ENCODE data around the gene FUZ. TPM values are rescaled to one million over a fixed set of nuclear protein-coding genes. Genes with fewer than 3 reads are reported as not detected.

FUZ gene
- polyA plus RNA-seq, 1 donor from 2014 or later, result 35.4 TPM

- H3K36me3 ChIP-seq (ENCODE audit: insufficient read depth, low read length), result no peaks in the 10 kb centered on the region
Measured at GRCh38 chr19:49806620-49806959, 6.5 kb downstream of the FUZ start.

GRCh38 chr19:49805822-49806619, 7.1 kb downstream of the FUZ start:
- Histone ChIP-seq H3K9ac (ENCODE audit: low read length) (no peak overlapping the region), H2AFZ (ENCODE audit: low read depth, low read length) (no peak overlapping the region), H3K27me3 (ENCODE audit: insufficient read depth, low read depth, low read length) (no peaks in the 10 kb centered on the region), H3K36me3 (ENCODE audit: insufficient read depth, low read length) (no peaks in the 10 kb centered on the region), H3F3A (ENCODE audit: insufficient read depth, low read length, poor library complexity, severe bottlenecking) (no peaks in the 10 kb centered on the region), H3K27ac (ENCODE audit: low read length) (no peak overlapping the region), H3K4me3 (ENCODE audit: low read length) (no peak overlapping the region), H3K4me2 (ENCODE audit: low read length) (no peak overlapping the region), H3K9me2 (ENCODE audit: insufficient read depth, low read length) (no peaks in the 10 kb centered on the region), H4K20me1 (ENCODE audit: insufficient read depth) (no peaks in the 10 kb centered on the region), H3K79me2 (replicated peaks; ENCODE audit: insufficient read depth, low read length) (no peaks in the 10 kb centered on the region), H3K9me3 (ENCODE audit: low read length) (no peaks in the 10 kb centered on the region)
- no peak for TF ChIP-seq EP300 (conservative IDR thresholded peaks at IDR 0.05; ENCODE audit: poor library complexity, severe bottlenecking)
- TF ChIP-seq, protein P1, sequence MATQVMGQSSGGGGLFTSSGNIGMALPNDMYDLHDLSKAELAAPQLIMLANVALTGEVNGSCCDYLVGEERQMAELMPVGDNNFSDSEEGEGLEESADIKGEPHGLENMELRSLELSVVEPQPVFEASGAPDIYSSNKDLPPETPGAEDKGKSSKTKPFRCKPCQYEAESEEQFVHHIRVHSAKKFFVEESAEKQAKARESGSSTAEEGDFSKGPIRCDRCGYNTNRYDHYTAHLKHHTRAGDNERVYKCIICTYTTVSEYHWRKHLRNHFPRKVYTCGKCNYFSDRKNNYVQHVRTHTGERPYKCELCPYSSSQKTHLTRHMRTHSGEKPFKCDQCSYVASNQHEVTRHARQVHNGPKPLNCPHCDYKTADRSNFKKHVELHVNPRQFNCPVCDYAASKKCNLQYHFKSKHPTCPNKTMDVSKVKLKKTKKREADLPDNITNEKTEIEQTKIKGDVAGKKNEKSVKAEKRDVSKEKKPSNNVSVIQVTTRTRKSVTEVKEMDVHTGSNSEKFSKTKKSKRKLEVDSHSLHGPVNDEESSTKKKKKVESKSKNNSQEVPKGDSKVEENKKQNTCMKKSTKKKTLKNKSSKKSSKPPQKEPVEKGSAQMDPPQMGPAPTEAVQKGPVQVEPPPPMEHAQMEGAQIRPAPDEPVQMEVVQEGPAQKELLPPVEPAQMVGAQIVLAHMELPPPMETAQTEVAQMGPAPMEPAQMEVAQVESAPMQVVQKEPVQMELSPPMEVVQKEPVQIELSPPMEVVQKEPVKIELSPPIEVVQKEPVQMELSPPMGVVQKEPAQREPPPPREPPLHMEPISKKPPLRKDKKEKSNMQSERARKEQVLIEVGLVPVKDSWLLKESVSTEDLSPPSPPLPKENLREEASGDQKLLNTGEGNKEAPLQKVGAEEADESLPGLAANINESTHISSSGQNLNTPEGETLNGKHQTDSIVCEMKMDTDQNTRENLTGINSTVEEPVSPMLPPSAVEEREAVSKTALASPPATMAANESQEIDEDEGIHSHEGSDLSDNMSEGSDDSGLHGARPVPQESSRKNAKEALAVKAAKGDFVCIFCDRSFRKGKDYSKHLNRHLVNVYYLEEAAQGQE (IDR thresholded peaks at IDR 0.05; ENCODE audit: borderline replicate concordance), result no peak
- TF ChIP-seq MXI1 (conservative IDR thresholded peaks at IDR 0.05; ENCODE audit: poor library complexity, severe bottlenecking), result no peak
- TF ChIP-seq POLR2AphosphoS5 (IDR thresholded peaks at IDR 0.05), result no peak
- TF ChIP-seq RAD21 (conservative IDR thresholded peaks at IDR 0.05), result no peak
- TF ChIP-seq TAF1 (IDR thresholded peaks at IDR 0.05; ENCODE audit: low read depth), result no peak
- TF ChIP-seq, protein P2, sequence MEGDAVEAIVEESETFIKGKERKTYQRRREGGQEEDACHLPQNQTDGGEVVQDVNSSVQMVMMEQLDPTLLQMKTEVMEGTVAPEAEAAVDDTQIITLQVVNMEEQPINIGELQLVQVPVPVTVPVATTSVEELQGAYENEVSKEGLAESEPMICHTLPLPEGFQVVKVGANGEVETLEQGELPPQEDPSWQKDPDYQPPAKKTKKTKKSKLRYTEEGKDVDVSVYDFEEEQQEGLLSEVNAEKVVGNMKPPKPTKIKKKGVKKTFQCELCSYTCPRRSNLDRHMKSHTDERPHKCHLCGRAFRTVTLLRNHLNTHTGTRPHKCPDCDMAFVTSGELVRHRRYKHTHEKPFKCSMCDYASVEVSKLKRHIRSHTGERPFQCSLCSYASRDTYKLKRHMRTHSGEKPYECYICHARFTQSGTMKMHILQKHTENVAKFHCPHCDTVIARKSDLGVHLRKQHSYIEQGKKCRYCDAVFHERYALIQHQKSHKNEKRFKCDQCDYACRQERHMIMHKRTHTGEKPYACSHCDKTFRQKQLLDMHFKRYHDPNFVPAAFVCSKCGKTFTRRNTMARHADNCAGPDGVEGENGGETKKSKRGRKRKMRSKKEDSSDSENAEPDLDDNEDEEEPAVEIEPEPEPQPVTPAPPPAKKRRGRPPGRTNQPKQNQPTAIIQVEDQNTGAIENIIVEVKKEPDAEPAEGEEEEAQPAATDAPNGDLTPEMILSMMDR (IDR thresholded peaks at IDR 0.05; ENCODE audit: poor library complexity, severe bottlenecking), result no peak
- no peak for TF ChIP-seq SMC3 (conservative IDR thresholded peaks at IDR 0.05; ENCODE audit: poor library complexity)
- TF ChIP-seq EZH2 (IDR thresholded peaks at IDR 0.05; ENCODE audit: borderline replicate concordance, insufficient read depth, low read length, poor library complexity, severe bottlenecking), result no peak

More at GRCh38 chr19:49806620-49806959, 6.5 kb downstream of the FUZ start:
- Histone ChIP-seq H3K9ac (ENCODE audit: low read length) (no peak overlapping the region), H2AFZ (ENCODE audit: low read depth, low read length) (no peak overlapping the region), H3K9me2 (ENCODE audit: insufficient read depth, low read length) (no peaks in the 10 kb centered on the region), H3K4me3 (ENCODE audit: low read length) (no peak overlapping the region), H3K27me3 (ENCODE audit: insufficient read depth, low read depth, low read length) (no peaks in the 10 kb centered on the region), H3K27ac (ENCODE audit: low read length) (no peak overlapping the region), H4K20me1 (ENCODE audit: insufficient read depth) (no peaks in the 10 kb centered on the region), H3K79me2 (replicated peaks; ENCODE audit: insufficient read depth, low read length) (no peaks in the 10 kb centered on the region), H3K9me3 (ENCODE audit: low read length) (no peaks in the 10 kb centered on the region), H3F3A (ENCODE audit: insufficient read depth, low read length, poor library complexity, severe bottlenecking) (no peaks in the 10 kb centered on the region), H3K4me2 (ENCODE audit: low read length) (no peak overlapping the region)
- TF ChIP-seq POLR2AphosphoS5 (IDR thresholded peaks at IDR 0.05) (no peak), RAD21 (conservative IDR thresholded peaks at IDR 0.05) (no peak), TAF1 (IDR thresholded peaks at IDR 0.05; ENCODE audit: low read depth) (no peak), MXI1 (conservative IDR thresholded peaks at IDR 0.05; ENCODE audit: poor library complexity, severe bottlenecking) (no peak), EP300 (conservative IDR thresholded peaks at IDR 0.05; ENCODE audit: poor library complexity, severe bottlenecking) (no peak), SMC3 (conservative IDR thresholded peaks at IDR 0.05; ENCODE audit: poor library complexity) (no peak), EZH2 (IDR thresholded peaks at IDR 0.05; ENCODE audit: borderline replicate concordance, insufficient read depth, low read length, poor library complexity, severe bottlenecking) (no peak)
- TF ChIP-seq, protein P1 (IDR thresholded peaks at IDR 0.05; ENCODE audit: borderline replicate concordance), result no peak
- TF ChIP-seq, protein P2 (IDR thresholded peaks at IDR 0.05; ENCODE audit: poor library complexity, severe bottlenecking), result no peak

Measured in neural cell (in vitro differentiated cells).